ENCODE data around the gene AFF4.

AFF4 gene

DNA sequence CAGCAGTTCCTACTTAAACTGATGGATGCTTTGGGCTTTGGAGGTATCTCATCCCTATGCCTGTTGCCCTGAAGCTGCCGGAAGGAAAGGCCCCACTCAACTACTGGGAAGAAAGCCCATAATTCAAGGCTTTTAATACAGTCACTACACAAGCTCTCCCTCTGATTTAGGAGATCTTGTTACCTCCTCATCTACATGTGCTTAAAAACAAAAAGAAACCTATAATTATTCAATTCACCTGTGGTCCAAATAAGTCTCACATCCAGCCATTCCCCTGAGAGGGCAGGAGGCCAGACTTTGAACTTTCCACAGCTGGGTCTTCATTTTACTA lies 90.7 kb downstream of the AFF4 start:
- DNase-seq (ENCODE audit: extremely low spot score), result no peak
- TF ChIP-seq, protein P1, sequence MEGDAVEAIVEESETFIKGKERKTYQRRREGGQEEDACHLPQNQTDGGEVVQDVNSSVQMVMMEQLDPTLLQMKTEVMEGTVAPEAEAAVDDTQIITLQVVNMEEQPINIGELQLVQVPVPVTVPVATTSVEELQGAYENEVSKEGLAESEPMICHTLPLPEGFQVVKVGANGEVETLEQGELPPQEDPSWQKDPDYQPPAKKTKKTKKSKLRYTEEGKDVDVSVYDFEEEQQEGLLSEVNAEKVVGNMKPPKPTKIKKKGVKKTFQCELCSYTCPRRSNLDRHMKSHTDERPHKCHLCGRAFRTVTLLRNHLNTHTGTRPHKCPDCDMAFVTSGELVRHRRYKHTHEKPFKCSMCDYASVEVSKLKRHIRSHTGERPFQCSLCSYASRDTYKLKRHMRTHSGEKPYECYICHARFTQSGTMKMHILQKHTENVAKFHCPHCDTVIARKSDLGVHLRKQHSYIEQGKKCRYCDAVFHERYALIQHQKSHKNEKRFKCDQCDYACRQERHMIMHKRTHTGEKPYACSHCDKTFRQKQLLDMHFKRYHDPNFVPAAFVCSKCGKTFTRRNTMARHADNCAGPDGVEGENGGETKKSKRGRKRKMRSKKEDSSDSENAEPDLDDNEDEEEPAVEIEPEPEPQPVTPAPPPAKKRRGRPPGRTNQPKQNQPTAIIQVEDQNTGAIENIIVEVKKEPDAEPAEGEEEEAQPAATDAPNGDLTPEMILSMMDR (IDR thresholded peaks at IDR 0.05; ENCODE audit: control extremely low read depth, extremely low read depth, low read depth, missing control alignments), result no peak
- ChIA-PET CTCF (interaction anchor here (1.0 to 8.0 kb wide), 4 partner anchors 12 to 367 kb away, joined by 3 to 72 read pairs (median 5); no protein-coding TSS in a partner anchor), POLR2A (no interaction called here)

DNA sequence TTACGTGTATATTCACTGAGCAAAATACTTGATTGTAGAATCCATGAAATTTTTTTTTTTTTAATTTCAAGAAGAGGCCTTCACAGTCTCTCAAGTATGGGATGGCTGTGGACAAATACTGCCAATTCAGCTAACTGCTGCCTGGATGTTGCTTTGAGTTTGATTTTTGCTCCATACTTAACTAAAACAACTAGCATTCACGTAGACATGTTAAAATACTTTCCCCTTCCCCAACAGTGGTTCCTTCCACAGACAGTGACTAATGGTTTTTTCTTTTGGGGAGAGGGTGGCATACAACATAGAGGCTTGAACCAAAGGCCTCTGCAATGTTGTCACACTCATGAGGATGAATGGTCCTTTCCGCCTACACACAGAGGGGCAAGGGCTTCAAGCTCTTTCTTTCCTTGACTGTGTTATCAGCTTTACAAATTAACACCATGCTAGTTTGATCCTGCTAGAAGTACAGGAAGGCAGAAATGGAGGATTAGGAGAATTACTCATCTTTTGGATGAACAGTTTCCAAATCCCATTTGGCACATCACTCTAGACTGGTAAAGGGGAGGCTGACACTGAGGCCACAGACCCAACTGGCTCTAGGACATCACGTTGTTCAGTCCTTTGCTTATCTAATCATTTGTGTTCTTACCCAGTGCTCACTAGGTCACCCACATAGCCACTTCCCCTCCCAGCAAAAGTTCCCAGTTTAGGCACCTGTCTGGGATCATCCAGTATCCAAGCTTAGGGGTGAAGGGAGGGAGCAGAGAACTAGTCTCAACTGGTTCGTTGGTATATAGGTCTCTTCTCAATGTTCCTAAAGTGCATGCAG lies 91.8 kb downstream of the AFF4 start:
- TF ChIP-seq, protein P1 (IDR thresholded peaks at IDR 0.05; ENCODE audit: control extremely low read depth, extremely low read depth, low read depth, missing control alignments), result no peak
- ChIA-PET POLR2A (no interaction called here), CTCF (interaction anchor here (0.9 to 8.0 kb wide), 7 partner anchors 13 to 366 kb away, joined by 3 to 72 read pairs (median 3); no protein-coding TSS in a partner anchor)
- DNase-seq (ENCODE audit: extremely low spot score), result no peak

DNA sequence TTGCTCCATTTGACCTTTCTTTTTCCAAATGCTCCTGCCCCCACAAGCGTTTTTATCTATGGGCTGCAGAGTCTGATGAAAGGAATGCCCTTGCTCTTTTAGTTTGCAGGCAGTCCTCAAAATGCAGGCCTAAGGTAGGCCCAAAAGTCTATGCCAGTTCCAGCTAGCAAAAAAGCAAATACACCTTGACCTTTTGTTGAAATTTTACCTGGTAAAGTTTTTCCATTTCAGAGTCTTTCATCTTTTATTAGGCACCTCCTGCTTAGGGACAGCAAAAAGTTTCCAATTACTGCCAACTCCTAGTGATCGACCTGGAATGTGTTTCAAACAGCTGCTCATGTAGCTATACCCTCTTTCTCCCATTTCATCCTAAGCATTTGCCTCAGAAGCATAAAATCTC lies 92.6 kb downstream of the AFF4 start:
- ChIA-PET POLR2A (no interaction called here), CTCF (interaction anchor here (1.3 to 18.9 kb wide), 3 partner anchors 14 to 365 kb away, joined by 3 to 215 read pairs (median 72); partner anchors contain the start of gene SHROOM1)
- TF ChIP-seq, protein P1 (IDR thresholded peaks at IDR 0.05; ENCODE audit: control extremely low read depth, extremely low read depth, low read depth, missing control alignments), result no peak

DNA sequence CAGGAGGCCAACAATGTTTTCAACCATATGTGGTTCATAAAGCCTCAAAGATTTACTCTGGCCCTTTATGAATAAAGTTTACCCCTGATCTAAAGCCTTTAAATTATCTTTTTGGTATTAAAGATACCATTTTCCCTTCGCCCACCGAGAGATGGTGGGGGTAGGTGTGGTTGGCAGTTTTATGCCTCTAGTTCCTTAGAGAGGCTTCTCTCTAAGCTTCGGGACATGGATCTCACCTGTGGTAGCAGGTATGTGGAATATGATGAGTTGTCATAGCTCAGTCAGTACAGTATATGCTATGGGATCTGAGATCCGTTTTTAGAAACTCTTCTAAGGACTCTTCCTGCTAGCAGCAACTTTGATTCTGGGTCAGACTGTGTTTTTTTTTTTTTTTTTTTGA lies 94.7 kb downstream of the AFF4 start:
- no peak for DNase-seq (ENCODE audit: extremely low spot score)
- TF ChIP-seq, protein P1 (IDR thresholded peaks at IDR 0.05; ENCODE audit: control extremely low read depth, extremely low read depth, low read depth, missing control alignments), result no peak
- ChIA-PET CTCF (interaction anchor here (0.8 to 18.9 kb wide), 6 partner anchors 8 to 363 kb away, joined by 3 to 215 read pairs (median 23); partner anchors contain the start of gene SHROOM1), POLR2A (no interaction called here)

More for the DNA sequence above, 92.6 kb downstream of the AFF4 start:
- no peak for DNase-seq (ENCODE audit: extremely low spot score)

DNA sequence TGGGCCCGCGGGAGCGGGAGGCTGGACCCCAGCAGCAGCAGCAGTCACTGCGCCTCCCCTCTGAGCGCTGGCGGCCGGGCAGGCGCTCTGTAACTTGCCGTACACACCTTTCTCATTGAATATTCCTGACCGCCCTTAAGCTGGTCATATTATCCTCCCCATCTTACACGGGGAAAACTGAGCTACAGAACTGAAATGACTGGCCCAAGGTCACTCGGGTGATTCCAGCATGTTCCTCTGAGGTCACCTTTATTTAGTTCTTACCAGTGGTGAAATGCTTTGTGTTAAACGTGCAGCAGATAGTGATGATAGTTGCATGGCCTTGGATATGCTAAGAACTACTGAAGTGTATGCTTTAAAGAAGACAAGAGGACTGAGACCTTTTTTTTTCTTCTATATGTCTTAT lies 96.4 kb downstream of the AFF4 start:
- POLR2A ChIA-PET, result no interaction called here
- no peak for DNase-seq (ENCODE audit: extremely low spot score)
- TF ChIP-seq, protein P1 (IDR thresholded peaks at IDR 0.05; ENCODE audit: control extremely low read depth, extremely low read depth, low read depth, missing control alignments), result no peak
- CTCF ChIA-PET, result interaction anchor here (1.4 to 18.9 kb wide), 5 partner anchors 10 to 46 kb away, joined by 4 to 215 read pairs (median 9); partner anchors contain the start of gene SHROOM1

DNA sequence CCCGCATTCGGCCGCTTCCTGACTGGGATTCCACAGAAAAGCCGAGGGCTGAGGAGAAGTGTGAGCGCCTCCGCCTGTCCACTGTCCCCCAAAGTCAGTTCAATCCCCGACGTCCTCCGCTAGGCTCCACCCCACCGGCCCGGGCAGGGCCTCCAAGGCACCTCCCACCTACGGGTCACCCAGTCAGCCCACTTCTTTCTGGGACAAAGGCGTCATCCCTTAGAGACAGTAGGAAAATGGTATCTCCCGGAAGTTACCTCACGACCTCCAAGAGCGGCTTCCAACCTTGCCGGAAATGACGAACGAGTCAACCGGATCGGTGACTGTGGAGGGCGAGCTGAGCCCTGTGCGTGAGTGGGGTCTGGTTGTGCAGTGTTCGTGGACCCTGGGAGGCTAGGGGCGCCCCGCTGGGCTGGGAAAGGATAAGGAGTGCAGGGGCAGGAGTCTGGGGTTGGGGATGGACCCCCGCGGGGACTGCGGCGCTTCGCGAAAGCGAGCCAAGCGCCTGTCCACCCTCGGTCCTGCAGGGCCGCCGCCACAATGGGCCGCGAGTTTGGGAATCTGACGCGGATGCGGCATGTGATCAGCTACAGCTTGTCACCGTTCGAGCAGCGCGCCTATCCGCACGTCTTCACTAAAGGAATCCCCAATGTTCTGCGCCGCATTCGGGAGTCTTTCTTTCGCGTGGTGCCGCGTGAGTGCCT lies 96.9 kb downstream of the AFF4 start, which contains the start of the genes GDF9 and UQCRQ:
GDF9 (minus strand) TSS at position 128 of the 704 bp plus-strand sequence. CDS start 1,936 bp downstream, outside the sequence.
UQCRQ (plus strand) TSS at position 301 of the 704 bp plus-strand sequence; CDS start at position 541, 240 bp downstream.
- CTCF ChIA-PET, result interaction anchor here (1.4 to 18.9 kb wide), 7 partner anchors 10 to 340 kb away, joined by 4 to 215 read pairs (median 9); partner anchors contain the start of gene SHROOM1
- TF ChIP-seq, protein P1 (IDR thresholded peaks at IDR 0.05; ENCODE audit: control extremely low read depth, extremely low read depth, low read depth, missing control alignments), result no peak
- DNase-seq (ENCODE audit: extremely low spot score), result peak; percentile 98
- POLR2A ChIA-PET, result no interaction called here

All from GM10248 (cell line).